Forelimb muscle (tissue), 1 donor: ENCODE results near the gene C2orf74. TPM values are rescaled to one million over a fixed set of nuclear protein-coding genes. Genes with fewer than 3 reads are reported as not detected.
"Not testable (repeated sequence)": the region's sequence is repeated elsewhere in the genome, so short reads cannot be mapped to it uniquely, and the experiment has no call there.

Experiments
- DNase-seq: peaks from one replicate; pipeline ENCODE4 v3.0.0-alpha.2; 2013; ENCODE audit warnings: low read depth
- polyA plus RNA-seq: library from polyadenylated mRNA; unstranded; fragments of 120-200 nt; gene quantifications from one replicate; pipeline ENCODE4 v1.2.1, GENCODE V29; 2013; ENCODE audit not compliant: insufficient read length

C2orf74 gene
- polyA plus RNA-seq: 15.4 TPM

DNA sequence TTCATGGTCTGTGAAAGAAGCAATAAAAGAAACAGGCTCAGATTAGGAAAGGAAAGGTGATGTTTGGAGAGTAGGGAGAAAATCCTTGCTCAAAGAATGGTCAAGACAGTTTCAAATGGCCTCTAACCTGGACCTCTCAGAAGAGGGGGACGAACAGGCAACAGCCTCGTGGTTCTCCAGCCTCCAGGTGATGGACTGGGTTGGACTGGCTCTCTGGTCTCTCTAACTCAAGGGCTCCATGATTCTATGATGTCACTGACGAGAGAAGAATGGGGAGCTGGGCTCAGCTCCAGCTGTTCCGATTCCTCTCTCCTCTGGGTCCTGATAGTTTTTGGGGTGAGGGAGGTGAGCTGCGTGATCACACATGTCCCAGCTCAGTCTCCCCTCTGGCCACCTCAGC is at the start of gene C2orf74:
Gene C2orf74, plus strand, starts transcription at position 301 of the 400 bp plus-strand sequence. CDS start 327 bp downstream, outside the sequence.
- no peak for DNase-seq

DNA sequence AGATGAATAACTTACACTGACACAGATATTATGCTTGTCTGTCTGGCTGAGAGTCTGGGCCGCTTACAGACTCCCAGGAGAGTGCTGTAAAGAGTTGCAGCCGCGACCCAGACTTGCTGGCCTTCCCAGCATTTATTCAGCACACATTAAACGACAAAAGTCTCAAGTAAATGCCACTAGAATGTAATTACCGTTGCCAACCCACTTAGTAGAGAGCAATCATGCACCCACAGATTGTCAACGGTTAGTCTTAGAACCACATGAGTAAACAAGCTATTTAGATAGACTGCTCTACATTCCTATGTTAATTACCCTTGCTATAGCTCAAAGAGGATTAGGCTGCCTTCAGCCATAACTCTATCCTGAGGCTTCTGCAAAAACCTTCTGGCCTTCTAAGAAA is 47.8 kb upstream of the C2orf74 start:
- no peak for DNase-seq

DNA sequence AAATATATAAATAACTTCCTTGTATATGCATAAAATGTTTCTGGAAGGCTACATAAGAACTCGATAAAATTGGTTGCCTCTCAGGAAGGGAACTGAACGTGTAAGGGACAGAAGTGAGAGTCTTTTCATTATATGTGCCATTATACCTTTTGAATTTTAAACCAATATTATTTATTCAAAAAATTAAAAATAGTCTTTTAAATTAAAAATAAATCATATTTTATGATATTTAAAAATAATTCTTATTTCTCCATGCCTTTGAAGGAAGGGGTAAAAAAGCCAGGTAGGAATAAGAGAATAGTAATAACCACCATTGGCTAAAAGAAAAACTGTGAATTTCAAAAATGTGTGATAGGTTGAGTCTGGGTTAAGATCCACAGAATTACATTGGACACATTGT is 45.7 kb upstream of the C2orf74 start:
- DNase-seq: no peak

GRCh38 chr2:61117534-61117933 is 44.5 kb upstream of the C2orf74 start:
- DNase-seq: no peak

- no peak for DNase-seq
Observed at GRCh38 chr2:61125123-61125710, 36.8 kb upstream of the C2orf74 start.

DNA sequence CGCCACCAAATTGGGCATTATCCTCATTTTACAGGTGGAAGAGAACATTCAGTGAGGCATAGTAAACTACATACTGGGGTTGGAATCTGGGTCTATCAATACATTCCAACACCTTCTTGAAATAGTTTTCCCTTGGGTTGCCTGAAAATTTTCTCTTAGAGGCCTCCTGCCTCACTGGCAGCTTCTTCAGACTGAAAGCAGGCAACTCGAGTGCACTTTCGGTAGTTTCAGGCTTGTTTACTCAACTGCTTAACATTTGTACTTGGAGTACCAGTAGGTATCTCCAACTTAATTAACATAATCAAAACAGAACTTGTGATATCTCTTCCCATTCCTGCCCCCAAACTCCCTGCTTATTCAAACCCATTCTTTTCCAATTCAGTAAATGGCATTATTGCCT is 36.2 kb upstream of the C2orf74 start:
- DNase-seq: no peak

DNA sequence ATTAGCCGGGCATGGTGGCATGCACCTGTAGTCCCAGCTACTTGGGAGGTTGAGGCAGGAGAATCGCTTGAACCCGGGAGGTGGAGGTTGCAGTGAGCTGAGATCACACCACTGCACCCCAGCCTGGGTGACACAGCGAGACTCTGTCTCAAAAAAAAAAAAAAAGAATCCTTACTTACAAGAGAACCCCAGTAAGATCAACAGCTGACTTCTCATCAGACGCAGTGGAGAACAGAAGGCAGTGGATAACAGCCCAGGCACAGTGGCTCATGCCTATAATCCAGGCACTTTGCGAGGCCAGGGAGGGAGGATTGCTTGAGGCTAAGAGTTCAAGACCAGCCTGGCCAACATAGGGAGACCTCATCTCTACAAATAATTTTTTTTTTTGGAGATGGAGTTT is 33.9 kb upstream of the C2orf74 start:
- DNase-seq: not testable (repeated sequence)

- DNase-seq: no peak
Observed at GRCh38 chr2:61134141-61134540, 27.8 kb upstream of the C2orf74 start.

DNA sequence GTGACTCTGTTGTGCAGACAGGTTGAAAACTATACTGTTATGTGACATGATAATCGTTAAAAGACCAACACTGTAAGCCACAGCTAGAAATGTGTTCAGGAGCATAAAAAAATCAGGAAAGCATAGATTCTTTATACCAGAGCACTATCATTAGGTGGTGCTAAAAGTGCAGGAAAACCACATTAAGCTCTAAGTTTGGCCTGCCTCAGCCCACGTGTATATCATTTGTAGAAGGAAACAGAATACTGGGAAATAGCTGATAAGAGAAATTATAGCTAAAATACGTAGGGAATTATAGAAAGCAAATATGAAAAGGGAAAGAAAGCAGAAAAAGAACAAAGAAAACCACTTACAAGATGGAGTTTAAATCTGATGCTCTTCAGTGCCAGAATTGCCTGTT is 26.5 kb upstream of the C2orf74 start:
- peak; percentile 38 for DNase-seq

GRCh38 chr2:61138859-61139258 is 23.1 kb upstream of the C2orf74 start:
- no peak for DNase-seq

GRCh38 chr2:61141151-61141550 is 20.8 kb upstream of the C2orf74 start:
- DNase-seq: no peak

DNA sequence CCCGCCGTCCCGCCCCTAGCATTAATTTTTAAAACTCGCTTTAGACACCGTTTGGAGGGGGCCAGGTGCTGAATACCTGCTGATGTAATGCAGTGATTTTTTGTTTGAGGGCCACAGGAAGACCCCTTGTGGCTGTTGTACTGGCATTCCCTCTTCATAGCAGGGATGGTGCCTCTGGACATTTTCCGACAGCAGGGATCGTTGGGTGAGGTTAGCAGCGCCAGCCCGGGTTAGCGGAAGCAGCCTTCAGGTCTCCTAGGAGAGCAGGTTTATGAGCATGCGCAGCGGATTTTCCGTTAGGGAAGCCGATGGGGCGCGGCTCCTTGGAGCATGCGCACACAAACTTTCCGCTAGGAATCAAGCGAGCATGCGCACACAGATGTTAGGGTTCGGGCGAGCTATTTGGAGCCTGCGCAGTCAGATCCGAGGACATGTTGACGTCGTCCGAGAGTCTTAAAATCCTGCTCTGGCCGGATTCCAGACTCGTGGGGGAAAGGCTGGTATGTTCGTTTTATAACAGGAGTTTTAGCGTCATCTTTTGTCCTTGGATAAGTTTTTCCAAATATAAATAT is 17.2 kb upstream of the C2orf74 start:
- DNase-seq: peak; percentile 99

GRCh38 chr2:61145990-61146389 is 16.0 kb upstream of the C2orf74 start:
- no peak for DNase-seq

- not testable (repeated sequence) for DNase-seq
Observed at GRCh38 chr2:61148091-61148490, 13.9 kb upstream of the C2orf74 start.

DNA sequence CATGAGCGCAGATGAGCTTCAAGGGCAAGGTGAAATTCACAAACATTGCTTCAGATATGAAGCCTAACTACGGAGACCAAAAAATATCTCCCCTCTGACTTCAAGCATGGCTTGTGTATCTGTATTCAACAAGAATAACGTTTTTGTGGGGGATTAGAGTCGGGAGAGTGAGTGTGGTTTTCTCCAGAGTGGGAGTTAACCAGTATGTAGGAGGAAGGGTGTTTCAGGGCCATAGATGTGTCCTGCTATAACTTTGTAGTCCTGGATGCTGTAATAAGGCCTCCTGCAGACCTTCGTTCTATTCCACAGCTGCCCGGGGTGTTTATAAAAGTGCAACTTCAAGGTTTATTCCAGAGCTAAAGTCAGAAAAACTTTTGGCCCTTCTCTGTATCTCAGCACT is 12.9 kb upstream of the C2orf74 start:
- DNase-seq: no peak

DNA sequence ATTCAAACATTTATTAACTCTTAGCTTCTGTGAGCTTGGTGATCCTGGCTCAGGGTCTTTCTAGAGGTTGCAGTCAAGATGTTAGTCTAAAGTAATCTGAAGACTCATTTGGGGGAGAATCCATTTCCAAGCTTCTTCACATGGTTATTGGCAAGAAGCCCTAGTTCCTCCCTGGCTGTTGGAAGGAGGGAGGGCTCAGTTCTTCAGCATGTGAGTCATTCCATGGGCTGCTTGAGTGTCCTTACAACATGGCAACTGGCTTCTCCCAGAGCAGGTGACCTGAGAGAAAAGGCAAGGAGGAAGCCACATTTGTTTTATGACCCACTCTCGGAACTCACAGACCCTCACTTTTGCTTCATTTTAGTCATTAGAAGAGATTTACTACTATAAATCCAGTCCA is 10.6 kb upstream of the C2orf74 start:
- no peak for DNase-seq

GRCh38 chr2:61157371-61158003 is 4.5 kb upstream of the C2orf74 start:
- DNase-seq: no peak

DNA sequence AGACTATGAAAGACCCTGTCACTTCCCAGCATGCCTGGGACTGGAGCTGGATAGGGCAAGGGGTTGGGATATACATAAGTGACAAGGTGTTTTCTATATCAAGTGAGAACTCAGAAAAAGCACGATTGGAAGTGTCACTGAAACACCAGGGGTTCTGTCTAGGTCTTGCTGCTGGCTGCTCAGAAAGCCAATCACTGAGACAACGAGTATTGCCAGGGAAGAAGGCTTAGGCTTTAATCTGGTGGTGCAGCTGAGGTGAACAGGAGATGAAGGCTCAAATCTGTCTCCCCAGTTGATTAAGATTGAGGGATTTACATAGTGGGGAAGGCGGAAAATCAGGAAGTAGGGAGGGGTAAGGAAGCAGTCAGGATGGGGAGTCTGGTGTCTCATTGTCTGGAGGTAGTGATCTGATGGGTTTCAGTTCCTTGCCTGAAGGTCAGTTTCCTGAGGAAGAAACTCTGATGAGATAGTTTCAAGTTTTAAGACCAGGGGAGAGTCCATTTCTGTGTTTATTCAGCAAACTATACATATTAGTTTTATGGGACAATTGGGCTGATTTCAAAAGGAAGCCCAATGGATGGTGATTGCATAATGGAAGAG is 3.5 kb upstream of the C2orf74 start:
- no peak for DNase-seq

DNA sequence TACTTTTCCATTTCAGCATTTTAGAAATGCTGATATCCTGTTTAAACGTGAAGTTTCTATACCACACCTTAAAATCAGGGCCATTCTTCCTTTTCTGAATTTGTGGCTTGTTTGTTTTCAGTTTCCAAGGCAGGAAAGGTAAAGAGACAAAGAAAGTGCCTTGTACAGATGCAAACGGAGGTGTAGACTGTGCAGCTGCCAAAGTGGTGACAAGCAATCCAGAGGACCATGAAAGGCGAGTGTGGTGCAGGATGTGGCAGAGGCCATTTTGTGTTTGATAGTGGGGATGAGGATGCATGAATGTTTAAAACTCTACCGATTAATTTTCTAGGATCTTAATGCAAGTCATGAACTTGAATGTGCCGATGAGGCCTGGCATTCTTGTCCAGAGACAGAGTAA is 733 bp downstream of the C2orf74 start:
- DNase-seq: no peak

GRCh38 chr2:61165082-61165481 is 3.1 kb downstream of the C2orf74 start:
- DNase-seq: not testable (repeated sequence)

GRCh38 chr2:61165946-61166345 is 4.0 kb downstream of the C2orf74 start:
- DNase-seq: no peak

GRCh38 chr2:61167579-61167978 is 5.6 kb downstream of the C2orf74 start:
- no peak for DNase-seq

GRCh38 chr2:61172671-61173070 is 10.7 kb downstream of the C2orf74 start:
- DNase-seq: no peak
